NCI-H446 (cell line): Measurements from ENCODE around the gene APOBEC2.
"Not testable (repeated sequence)": the region's sequence is repeated elsewhere in the genome, so short reads cannot be mapped to it uniquely, and the experiment has no call there.

Experiments
- DNase-seq, 2 experiments: peaks; one replicate each; lab custom pipeline; 2025; lab: John Stamatoyannopoulos, UW

APOBEC2 gene

GRCh38 chr6:41053041-41053440 lies at the start of gene APOBEC2:
Gene APOBEC2, plus strand, starts transcription at chr6:41053202. Its CDS starts 146 bp downstream, at chr6:41053348.
- peak; percentile 5 to 16 for DNase-seq

GRCh38 chr6:41006217-41006616 lies 46.8 kb upstream of the APOBEC2 start:
- peak; percentile 42 to 59 for DNase-seq

GRCh38 chr6:41006980-41007379 lies 46.0 kb upstream of the APOBEC2 start:
- DNase-seq: not testable (repeated sequence)

DNA sequence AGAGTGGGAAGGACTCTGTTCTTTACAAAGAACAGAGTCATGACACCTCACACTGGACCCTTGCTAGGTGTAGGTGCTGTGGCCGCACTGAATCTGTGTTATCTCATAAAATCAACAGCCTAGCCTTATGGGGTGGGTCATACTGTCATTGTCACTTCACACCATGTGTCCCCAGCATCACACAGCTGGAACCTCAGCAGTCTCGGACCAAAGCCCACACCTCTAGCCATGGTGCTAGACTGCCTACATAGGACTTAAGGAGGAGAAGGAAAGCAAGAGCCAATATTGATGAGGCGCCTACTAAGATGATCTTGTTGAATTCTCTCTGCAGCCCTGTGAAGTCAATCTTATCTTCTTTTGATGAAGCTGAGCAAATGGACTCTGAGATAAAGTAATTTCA lies 45.0 kb upstream of the APOBEC2 start:
- DNase-seq: no peak

DNA sequence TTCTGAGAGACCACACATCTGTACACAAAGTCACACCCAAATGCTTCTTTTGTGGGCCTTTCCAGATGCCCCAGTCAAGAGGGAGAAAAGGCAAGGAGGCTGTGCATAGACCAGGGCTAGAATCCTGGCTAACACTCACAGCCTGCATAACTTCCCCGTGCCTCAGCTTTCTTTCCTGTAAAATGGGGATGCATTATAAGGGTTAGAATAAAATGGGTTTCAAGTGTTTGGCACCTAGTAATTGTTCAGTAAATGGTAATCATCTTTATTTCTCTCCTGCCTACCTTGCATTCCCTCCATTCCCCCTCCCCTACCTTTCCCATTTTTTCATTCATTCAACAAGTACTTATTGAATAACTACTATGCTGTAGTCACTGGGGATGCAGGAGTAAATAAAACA lies 43.3 kb upstream of the APOBEC2 start:
- DNase-seq: no peak

DNA sequence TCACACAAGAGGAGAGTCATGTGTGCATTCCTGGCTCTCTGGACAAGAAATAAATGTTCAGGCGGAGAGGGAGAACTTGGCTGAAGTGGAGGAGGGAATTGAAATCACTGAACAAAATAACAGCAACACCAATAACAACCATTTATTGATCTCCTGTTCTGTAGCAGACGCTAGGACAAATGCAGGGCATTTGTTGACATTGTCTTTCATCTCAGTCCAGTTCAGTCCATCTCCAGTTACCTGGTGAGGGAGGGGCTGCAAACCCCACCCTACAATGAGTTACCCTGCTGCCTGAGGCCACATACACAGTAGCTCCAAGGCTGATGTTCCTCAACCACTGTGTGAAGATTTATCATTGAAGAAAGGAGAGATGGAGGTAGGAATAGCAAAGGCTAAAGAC lies 41.3 kb upstream of the APOBEC2 start:
- no peak for DNase-seq

DNA sequence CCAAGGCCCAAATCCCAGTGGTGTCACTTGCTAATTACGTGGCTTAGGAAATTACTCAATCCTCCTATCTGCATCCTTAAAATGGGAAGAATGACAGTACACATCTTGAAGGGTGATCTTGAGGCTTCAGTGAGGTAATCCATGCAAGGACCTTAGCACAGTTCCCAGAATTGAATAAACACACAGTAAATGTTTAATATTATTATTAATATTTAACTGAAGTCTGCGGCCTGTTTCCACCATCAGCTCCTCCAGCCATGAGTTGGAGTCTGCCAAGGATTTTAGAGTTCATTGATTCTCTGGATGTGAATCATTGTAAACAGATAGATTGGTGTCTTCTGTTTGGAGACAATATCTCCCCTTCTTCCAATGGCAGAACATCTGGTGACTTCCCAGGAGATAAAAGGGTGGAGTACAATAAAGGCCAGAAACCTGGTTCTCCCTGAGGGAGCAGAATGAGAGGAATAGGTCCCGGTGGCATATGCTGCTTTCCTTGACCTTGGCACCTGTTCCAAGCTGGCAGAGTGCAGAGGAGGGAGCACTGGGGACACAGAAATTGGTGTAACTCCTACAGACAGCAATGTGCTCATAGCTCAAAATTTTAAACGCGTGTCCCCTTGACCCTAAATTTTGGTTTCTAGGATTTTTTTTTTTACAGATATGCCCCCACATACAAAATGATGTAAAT lies 39.4 kb upstream of the APOBEC2 start:
- peak in 1 of 2 experiments; percentile 63 for DNase-seq

DNA sequence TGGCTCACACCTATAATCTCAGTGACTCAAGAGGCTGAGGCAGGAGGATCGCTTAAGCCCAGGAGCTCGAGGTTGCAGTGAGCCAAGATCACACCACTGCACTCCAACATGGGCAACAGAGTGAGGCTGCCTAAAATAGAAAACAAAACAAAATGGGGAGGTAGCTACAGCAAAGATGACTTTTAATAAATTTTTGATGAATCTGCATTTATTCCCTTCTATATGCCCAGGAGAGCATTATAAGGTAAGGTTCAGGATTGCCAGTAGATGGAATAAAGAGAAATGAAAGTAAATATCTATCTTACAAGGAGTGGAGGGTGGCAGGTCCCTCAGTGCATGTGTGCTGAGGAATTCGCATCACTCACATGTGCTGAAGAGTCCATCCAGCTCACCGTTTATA lies 38.2 kb upstream of the APOBEC2 start:
- DNase-seq: no peak

- not testable (repeated sequence) for DNase-seq
Observed at GRCh38 chr6:41015860-41016259, 37.1 kb upstream of the APOBEC2 start.

DNA sequence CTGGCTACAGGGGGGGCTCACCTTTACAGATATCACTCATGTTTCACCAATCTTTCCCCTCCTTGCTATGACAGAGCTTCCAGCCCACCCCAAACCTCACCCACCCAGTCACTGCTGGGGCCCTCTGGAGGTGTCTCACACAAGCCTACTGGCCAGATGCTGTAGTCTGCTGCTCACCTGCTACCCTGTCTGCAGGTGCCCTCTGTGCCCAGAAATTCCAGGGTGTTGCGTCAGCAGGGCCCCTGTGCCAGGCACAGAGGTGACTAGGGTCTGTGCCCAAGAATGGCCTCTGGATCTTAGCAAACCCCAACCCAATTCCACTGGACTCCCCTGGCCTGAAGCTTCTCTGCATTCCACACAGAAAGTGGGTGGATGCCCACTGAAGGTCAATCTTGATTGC lies 35.3 kb upstream of the APOBEC2 start:
- DNase-seq: no peak

DNA sequence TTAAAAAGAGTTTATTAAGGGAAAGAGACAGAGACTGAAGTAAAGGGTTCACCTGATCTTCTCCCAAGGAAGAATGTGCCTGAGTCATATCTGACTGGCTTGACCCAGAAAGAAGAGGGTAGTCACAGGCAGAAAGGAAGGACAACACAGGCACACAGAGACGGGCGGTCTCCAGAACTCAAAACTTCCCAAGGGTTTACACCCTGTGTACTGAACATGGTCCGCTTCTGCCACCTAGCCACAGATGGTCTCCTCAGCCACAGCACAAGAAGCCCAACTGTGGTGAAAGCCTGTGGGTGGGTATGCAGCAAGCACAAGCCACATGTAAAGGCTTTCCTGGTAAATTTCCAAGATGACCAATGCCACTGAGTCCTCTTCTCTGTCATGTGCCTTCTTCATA lies 31.2 kb upstream of the APOBEC2 start:
- DNase-seq: peak in 1 of 2 experiments; percentile 49

GRCh38 chr6:41022294-41022693 lies 30.7 kb upstream of the APOBEC2 start:
- no peak for DNase-seq

DNA sequence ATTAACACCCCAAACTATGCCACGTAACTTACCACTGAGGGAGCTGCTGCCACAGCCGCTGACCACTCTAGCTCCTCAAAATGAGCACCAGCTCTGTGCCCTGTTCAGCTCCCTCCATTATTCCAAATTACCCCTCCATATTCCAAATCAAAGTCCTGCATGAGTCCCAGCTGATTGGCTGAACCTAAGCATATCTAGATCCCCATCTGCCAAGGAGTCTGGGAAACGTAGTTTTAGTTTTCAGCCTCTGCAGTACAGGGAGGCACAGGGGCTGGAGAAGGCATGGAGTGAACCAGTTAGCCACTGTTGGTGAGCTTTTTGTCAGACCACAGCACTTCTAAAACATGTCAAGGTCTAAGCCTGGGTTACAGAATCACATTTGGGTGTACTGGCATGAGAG lies 29.9 kb upstream of the APOBEC2 start:
- no peak for DNase-seq

DNA sequence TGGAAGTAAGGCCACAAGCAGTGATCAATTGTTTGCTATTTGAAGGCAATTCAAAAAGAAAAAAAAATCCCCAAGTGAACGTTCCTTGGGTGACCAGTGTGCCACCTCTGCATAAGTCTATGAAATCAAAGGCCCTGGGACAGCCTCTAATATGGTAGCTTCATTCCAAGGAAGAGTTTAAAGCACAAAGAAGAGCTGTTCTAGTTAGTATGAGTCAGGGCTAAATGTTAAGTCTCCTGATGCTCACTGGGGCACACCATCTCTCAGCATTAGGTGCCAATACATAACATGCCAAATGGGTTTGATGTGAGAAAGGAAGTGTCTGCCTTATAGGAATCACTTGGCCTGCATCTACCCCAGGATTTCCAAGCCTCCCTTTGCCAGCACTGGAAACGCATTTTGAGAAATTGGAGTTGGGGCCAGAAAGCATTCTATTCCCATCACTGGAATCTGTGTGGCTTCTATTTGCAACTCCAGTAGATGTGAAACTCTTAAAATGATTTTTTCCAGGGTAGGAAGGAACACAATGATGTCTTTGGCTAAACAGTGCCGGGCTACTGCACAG lies 27.0 kb upstream of the APOBEC2 start:
- peak; percentile 11 to 57 for DNase-seq

DNA sequence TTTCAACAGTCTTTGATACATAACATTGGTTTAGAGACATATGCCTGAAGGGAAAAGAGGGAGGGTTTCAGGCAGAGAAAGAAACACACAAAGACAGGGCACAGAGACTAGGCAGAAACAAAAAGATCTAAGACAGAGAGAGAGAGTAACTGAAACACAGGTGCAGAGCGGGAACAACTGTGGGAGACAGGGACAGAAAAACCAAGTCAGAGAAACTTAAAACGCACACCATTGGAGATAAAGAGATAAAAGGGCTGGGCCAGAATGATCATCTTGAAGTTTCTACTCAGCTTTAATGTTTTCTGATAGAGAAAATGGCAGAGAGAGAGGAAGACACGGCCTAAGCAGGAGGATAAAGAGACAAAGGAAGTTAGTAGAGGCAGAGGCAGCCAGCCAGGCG lies 25.8 kb upstream of the APOBEC2 start:
- DNase-seq: no peak

GRCh38 chr6:41027799-41028560 lies 25.0 kb upstream of the APOBEC2 start:
- DNase-seq: peak in 1 of 2 experiments; percentile 32

DNA sequence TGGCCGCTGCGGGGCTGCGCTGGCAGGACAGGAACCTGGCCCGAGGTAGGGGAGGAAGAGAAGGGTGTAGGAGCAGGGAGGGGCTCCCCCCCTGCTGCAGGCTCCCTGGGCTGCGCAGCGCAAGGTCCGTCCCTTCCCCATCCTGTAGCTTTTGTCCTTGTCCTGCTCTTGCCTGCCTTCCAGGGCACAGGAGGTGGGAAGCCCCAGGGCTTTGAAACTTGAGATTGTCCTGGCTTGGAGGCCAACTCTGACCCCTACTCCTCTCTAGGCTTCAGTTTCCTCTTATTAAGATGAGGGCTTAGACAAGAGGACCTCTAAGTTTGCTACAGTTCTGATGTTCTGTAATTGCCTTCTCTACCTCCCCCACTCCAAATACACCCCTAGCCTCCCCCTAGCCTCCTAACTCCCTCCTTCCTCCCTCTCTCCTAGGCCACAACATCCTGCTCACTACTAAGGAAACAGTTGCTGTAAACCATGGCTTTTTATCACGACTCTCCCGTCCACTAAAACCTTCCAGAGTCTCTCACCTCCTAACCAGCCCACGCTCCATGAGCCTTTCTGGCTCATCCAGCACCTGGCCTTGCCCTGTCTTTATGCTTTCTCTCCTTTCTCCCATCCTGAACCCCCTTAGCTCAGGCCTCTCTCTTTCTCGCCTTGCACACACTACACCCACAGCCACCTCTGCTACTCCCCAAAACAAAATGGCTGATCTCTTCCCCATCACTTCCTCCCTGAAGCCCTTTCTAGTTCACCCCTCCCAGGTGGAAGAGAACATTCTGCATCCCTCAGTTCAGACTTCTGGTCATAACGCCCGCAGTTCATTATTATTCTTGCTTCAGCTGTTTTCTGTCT lies 24.2 kb upstream of the APOBEC2 start:
- no peak for DNase-seq

GRCh38 chr6:41032830-41033229 lies 20.2 kb upstream of the APOBEC2 start:
- DNase-seq: no peak

GRCh38 chr6:41033776-41034175 lies 19.2 kb upstream of the APOBEC2 start:
- DNase-seq: no peak

GRCh38 chr6:41036186-41036585 lies 16.8 kb upstream of the APOBEC2 start:
- no peak for DNase-seq

DNA sequence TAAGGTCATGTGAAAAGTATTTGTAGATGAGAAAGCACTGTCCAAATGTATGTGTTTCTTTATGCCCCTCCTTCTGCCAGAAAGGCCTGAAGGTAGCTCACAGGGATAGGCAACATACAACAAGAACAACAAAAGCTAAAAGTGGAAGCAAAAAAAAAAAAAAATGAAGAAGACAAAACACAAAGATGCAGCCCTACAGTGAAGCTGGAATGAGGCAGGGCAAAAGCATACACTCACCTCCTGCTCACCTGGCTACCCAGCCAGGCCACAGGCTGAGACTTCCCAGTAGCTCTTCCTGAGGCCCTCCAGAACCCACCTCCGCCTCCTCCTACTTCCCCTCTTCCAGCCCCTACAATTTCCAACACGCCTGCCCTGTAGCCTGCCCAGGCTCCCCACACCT lies 16.4 kb upstream of the APOBEC2 start:
- no peak for DNase-seq
